ENCODE results near the gene SGCA.

The SGCA gene

GRCh38 chr17:50147841-50148225 is 18.0 kb upstream of the SGCA start:
- H3K4me3 ChIP-seq (ENCODE audit: low read length): peak overlapping the region; percentile 67
- no peaks in the 10 kb centered on the region for H3K9me3 ChIP-seq (ENCODE audit: control insufficient read depth, low read length)
- H3K36me3 ChIP-seq (ENCODE audit: control insufficient read depth, insufficient read depth, low read length): peaks cover 9% of the 10 kb centered on the region
- peak overlapping the region; percentile 59 for H3K9ac ChIP-seq (ENCODE audit: low read length)
- peaks cover 67% of the 10 kb centered on the region for H3K4me1 ChIP-seq (ENCODE audit: control insufficient read depth, insufficient read depth, low read length)
- no peaks in the 10 kb centered on the region for H3K27me3 ChIP-seq (ENCODE audit: control insufficient read depth, insufficient read depth, low read length)

GRCh38 chr17:50148226-50149090 is 17.3 kb upstream of the SGCA start:
- H3K36me3 ChIP-seq (ENCODE audit: control insufficient read depth, insufficient read depth, low read length): peaks cover 9% of the 10 kb centered on the region
- H3K4me3 ChIP-seq (ENCODE audit: low read length): peak overlapping the region; percentile 67
- peak overlapping the region; percentile 59 for H3K9ac ChIP-seq (ENCODE audit: low read length)
- no peaks in the 10 kb centered on the region for H3K27me3 ChIP-seq (ENCODE audit: control insufficient read depth, insufficient read depth, low read length)
- H3K9me3 ChIP-seq (ENCODE audit: control insufficient read depth, low read length): no peaks in the 10 kb centered on the region
- H3K4me1 ChIP-seq (ENCODE audit: control insufficient read depth, insufficient read depth, low read length): peaks cover 70% of the 10 kb centered on the region

GRCh38 chr17:50149091-50149416 is 16.8 kb upstream of the SGCA start:
- Histone ChIP-seq H3K4me1 (ENCODE audit: control insufficient read depth, insufficient read depth, low read length) (peaks cover 70% of the 10 kb centered on the region), H3K27me3 (ENCODE audit: control insufficient read depth, insufficient read depth, low read length) (no peaks in the 10 kb centered on the region), H3K9me3 (ENCODE audit: control insufficient read depth, low read length) (no peaks in the 10 kb centered on the region), H3K9ac (ENCODE audit: low read length) (peak overlapping the region; percentile 55), H3K36me3 (ENCODE audit: control insufficient read depth, insufficient read depth, low read length) (peaks cover 7% of the 10 kb centered on the region), H3K4me3 (ENCODE audit: low read length) (no peak overlapping the region)

GRCh38 chr17:50149417-50150353 is 16.1 kb upstream of the SGCA start:
- peaks cover 64% of the 10 kb centered on the region for H3K4me1 ChIP-seq (ENCODE audit: control insufficient read depth, insufficient read depth, low read length)
- no peak overlapping the region for H3K4me3 ChIP-seq (ENCODE audit: low read length)
- no peaks in the 10 kb centered on the region for H3K27me3 ChIP-seq (ENCODE audit: control insufficient read depth, insufficient read depth, low read length)
- no peaks in the 10 kb centered on the region for H3K9me3 ChIP-seq (ENCODE audit: control insufficient read depth, low read length)
- H3K9ac ChIP-seq (ENCODE audit: low read length): peak overlapping the region; percentile 75
- H3K36me3 ChIP-seq (ENCODE audit: control insufficient read depth, insufficient read depth, low read length): peaks cover under 1% of the 10 kb centered on the region

- peaks cover 56% of the 10 kb centered on the region for H3K4me1 ChIP-seq (ENCODE audit: control insufficient read depth, insufficient read depth, low read length)
- H3K27me3 ChIP-seq (ENCODE audit: control insufficient read depth, insufficient read depth, low read length): no peaks in the 10 kb centered on the region
- H3K9me3 ChIP-seq (ENCODE audit: control insufficient read depth, low read length): no peaks in the 10 kb centered on the region
- H3K9ac ChIP-seq (ENCODE audit: low read length): peak within 1 kb of the TSS; percentile 77
- H3K36me3 ChIP-seq (ENCODE audit: control insufficient read depth, insufficient read depth, low read length): no peaks in the 10 kb centered on the region
- H3K4me3 ChIP-seq (ENCODE audit: low read length): peak within 1 kb of the TSS; percentile 83
Measured at GRCh38 chr17:50150354-50151040, 15.3 kb upstream of the SGCA start, which contains the start of gene PPP1R9B. Gene PPP1R9B (minus strand): TSS chr17:50150677. CDS start chr17:50150513, 164 bp downstream.

- peaks cover 48% of the 10 kb centered on the region for H3K4me1 ChIP-seq (ENCODE audit: control insufficient read depth, insufficient read depth, low read length)
- peak overlapping the region; percentile 83 for H3K4me3 ChIP-seq (ENCODE audit: low read length)
Measured at GRCh38 chr17:50151041-50151936, 14.5 kb upstream of the SGCA start.

GRCh38 chr17:50151937-50152547 is 13.8 kb upstream of the SGCA start:
- Histone ChIP-seq H3K4me3 (ENCODE audit: low read length) (peak overlapping the region; percentile 62), H3K27me3 (ENCODE audit: control insufficient read depth, insufficient read depth, low read length) (no peaks in the 10 kb centered on the region), H3K4me1 (ENCODE audit: control insufficient read depth, insufficient read depth, low read length) (peaks cover 40% of the 10 kb centered on the region), H3K9me3 (ENCODE audit: control insufficient read depth, low read length) (no peaks in the 10 kb centered on the region), H3K9ac (ENCODE audit: low read length) (peak overlapping the region; percentile 71), H3K36me3 (ENCODE audit: control insufficient read depth, insufficient read depth, low read length) (no peaks in the 10 kb centered on the region)

More at GRCh38 chr17:50151041-50151936, 14.5 kb upstream of the SGCA start:
- Histone ChIP-seq H3K9ac (ENCODE audit: low read length) (peak overlapping the region; percentile 77), H3K9me3 (ENCODE audit: control insufficient read depth, low read length) (no peaks in the 10 kb centered on the region), H3K27me3 (ENCODE audit: control insufficient read depth, insufficient read depth, low read length) (no peaks in the 10 kb centered on the region), H3K36me3 (ENCODE audit: control insufficient read depth, insufficient read depth, low read length) (no peaks in the 10 kb centered on the region)

- Histone ChIP-seq H3K9ac (ENCODE audit: low read length) (peak overlapping the region; percentile 71), H3K4me1 (ENCODE audit: control insufficient read depth, insufficient read depth, low read length) (peaks cover 33% of the 10 kb centered on the region), H3K9me3 (ENCODE audit: control insufficient read depth, low read length) (no peaks in the 10 kb centered on the region), H3K36me3 (ENCODE audit: control insufficient read depth, insufficient read depth, low read length) (no peaks in the 10 kb centered on the region), H3K4me3 (ENCODE audit: low read length) (no peak overlapping the region), H3K27me3 (ENCODE audit: control insufficient read depth, insufficient read depth, low read length) (no peaks in the 10 kb centered on the region)
Measured at GRCh38 chr17:50152736-50153135, 13.1 kb upstream of the SGCA start.

- Histone ChIP-seq H3K36me3 (ENCODE audit: control insufficient read depth, insufficient read depth, low read length) (no peaks in the 10 kb centered on the region), H3K4me1 (ENCODE audit: control insufficient read depth, insufficient read depth, low read length) (peaks cover 25% of the 10 kb centered on the region), H3K4me3 (ENCODE audit: low read length) (no peak overlapping the region), H3K9me3 (ENCODE audit: control insufficient read depth, low read length) (no peaks in the 10 kb centered on the region), H3K27me3 (ENCODE audit: control insufficient read depth, insufficient read depth, low read length) (no peaks in the 10 kb centered on the region), H3K9ac (ENCODE audit: low read length) (no peak overlapping the region)
Measured at GRCh38 chr17:50153650-50154575, 11.9 kb upstream of the SGCA start.

- H3K9me3 ChIP-seq (ENCODE audit: control insufficient read depth, low read length): no peaks in the 10 kb centered on the region
- no peaks in the 10 kb centered on the region for H3K27me3 ChIP-seq (ENCODE audit: control insufficient read depth, insufficient read depth, low read length)
- H3K4me1 ChIP-seq (ENCODE audit: control insufficient read depth, insufficient read depth, low read length): peaks cover 25% of the 10 kb centered on the region
- H3K9ac ChIP-seq (ENCODE audit: low read length): no peak overlapping the region
- H3K36me3 ChIP-seq (ENCODE audit: control insufficient read depth, insufficient read depth, low read length): no peaks in the 10 kb centered on the region
- no peak overlapping the region for H3K4me3 ChIP-seq (ENCODE audit: low read length)
Measured at GRCh38 chr17:50154604-50155003, 11.2 kb upstream of the SGCA start.
